Measurements from ENCODE around the gene RBBP6.
A peak's percentile ranks its signal among the peaks of the same experiment; 100 is the strongest.
"Not testable (repeated sequence)": the region's sequence is repeated elsewhere in the genome, so short reads cannot be mapped to it uniquely, and the experiment has no call there.

Gene RBBP6, protein sequence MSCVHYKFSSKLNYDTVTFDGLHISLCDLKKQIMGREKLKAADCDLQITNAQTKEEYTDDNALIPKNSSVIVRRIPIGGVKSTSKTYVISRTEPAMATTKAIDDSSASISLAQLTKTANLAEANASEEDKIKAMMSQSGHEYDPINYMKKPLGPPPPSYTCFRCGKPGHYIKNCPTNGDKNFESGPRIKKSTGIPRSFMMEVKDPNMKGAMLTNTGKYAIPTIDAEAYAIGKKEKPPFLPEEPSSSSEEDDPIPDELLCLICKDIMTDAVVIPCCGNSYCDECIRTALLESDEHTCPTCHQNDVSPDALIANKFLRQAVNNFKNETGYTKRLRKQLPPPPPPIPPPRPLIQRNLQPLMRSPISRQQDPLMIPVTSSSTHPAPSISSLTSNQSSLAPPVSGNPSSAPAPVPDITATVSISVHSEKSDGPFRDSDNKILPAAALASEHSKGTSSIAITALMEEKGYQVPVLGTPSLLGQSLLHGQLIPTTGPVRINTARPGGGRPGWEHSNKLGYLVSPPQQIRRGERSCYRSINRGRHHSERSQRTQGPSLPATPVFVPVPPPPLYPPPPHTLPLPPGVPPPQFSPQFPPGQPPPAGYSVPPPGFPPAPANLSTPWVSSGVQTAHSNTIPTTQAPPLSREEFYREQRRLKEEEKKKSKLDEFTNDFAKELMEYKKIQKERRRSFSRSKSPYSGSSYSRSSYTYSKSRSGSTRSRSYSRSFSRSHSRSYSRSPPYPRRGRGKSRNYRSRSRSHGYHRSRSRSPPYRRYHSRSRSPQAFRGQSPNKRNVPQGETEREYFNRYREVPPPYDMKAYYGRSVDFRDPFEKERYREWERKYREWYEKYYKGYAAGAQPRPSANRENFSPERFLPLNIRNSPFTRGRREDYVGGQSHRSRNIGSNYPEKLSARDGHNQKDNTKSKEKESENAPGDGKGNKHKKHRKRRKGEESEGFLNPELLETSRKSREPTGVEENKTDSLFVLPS (N-terminal part only)

DNA sequence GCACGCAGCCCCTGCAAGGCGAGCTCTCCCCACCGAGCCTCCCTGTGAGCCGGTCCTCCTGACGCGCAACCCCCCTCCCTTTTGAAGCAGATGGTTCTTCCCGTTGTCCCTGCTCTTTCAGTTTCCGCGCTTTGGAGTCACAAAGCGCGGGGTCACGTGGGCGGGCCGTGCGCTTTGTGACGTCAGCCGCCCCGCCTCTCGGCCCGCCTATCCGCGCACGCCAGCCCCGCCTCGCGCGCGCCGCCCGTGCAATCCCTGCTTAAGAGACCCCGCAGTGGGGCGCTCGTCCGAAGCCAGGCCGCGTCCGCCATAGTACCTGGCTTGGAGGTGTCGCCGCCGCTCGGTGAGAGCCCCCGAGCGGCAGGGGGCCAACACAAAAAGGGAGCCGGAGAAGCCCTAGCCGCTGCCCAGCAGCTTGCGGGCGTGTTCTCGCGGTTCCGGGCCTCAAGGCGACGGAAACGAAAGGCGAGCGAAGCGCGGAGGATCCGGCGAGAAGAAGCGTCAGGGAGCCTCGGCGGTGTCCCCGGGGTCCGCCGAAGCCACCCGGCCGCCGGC, at the start of gene RBBP6:
TSS of gene RBBP6 (plus strand) at position 272 of the 555 bp plus-strand sequence. CDS start 1,061 bp downstream, outside the sequence.
- peak; percentile 98 for DNase-seq (ENCODE audit: low spot score)

DNA sequence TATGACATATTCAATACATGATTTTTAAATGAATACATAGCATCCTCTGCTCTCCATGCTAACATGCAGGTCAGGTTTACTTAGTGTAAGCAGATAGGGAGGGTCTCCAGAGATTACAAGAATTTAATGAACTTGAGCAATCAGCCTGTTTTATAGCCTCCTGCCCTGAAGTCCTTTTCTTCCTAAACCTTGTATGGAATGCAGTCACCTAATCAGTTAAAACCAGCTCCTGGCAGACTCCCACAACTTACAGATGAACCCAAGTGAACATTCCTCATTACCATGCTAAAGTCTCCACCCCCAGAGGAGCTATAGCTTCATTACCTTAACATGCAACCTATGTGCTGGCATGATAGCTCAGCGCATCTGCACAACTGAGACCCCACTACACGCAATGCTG, 48.5 kb upstream of the RBBP6 start:
- DNase-seq (ENCODE audit: low spot score): no peak

DNA sequence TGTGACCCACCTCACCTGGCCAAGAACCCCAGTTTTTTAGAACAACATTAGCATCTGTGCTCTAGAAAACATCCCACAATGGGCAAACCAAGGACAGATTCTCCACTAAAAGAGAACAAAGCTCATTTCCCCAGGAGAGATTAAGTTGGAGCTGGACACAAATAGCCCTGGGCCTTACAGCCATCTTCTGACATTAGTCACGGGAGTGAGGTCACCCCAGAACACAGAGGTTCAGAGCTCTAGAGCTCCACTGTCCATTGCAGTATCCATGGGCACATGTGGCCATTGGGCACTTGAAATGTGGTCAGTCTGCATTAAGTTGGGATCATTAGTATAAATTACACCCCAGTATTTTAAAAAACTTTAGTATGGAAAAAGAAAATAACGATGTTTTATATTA, 47.6 kb upstream of the RBBP6 start:
- DNase-seq (ENCODE audit: low spot score): no peak

DNA sequence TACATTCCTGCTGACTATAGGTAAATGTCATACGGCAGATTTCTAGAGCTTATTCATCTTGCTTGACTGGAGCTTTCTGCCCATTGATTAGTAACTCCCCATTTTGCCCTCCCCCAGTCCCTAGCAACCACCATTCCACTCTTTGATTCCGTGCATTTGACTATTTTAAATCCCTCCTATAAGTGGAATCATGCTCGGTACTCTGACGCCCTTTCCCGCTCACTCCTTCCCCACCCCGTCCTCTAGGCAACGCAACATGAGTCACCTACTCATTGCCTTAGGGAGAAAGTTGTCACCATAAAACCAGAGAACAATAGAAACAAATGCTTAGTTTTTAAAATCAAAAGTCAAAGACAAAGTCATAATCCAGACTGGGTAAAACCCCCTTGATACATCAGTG, 45.5 kb upstream of the RBBP6 start:
- no peak for DNase-seq (ENCODE audit: low spot score)

DNA sequence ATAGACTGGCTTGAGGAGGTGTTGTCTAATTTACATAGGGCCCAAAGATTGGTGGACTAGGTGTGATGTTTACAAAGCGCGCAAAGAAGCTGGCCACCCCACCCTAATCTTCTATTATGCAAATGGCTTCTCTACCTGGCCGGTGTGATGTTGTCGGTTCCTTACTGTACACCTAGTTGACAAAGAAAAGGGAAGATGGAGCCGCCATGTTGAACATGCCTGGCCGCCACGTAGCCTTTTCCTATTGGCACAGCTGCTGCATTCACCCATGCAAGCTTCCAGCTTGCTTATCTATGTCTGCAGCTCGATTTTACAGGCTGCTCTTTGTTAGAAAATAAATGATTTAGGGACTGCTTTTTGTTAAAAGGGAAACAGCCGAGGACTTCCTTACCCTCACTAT, 44.2 kb upstream of the RBBP6 start:
- not testable (repeated sequence) for DNase-seq (ENCODE audit: low spot score)

DNA sequence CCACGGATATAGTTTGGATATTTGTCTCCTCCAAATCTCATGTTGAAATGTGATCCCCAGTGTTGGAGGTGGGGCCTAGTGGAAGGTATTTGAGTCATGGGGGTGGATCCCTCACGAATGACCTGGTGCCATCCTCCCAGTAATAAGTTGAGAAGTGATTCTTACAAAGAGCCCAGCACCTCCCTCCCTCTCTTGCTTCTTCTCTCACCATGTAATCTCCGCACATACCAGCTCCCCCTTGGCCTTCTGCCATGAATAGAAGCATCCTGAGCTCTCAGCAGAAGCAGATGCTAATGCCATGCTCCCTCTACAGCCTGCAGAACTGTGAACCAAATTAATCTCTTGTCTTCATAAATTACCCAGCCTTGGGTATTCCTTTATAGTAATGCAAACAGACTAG, 41.9 kb upstream of the RBBP6 start:
- DNase-seq (ENCODE audit: low spot score): no peak

DNA sequence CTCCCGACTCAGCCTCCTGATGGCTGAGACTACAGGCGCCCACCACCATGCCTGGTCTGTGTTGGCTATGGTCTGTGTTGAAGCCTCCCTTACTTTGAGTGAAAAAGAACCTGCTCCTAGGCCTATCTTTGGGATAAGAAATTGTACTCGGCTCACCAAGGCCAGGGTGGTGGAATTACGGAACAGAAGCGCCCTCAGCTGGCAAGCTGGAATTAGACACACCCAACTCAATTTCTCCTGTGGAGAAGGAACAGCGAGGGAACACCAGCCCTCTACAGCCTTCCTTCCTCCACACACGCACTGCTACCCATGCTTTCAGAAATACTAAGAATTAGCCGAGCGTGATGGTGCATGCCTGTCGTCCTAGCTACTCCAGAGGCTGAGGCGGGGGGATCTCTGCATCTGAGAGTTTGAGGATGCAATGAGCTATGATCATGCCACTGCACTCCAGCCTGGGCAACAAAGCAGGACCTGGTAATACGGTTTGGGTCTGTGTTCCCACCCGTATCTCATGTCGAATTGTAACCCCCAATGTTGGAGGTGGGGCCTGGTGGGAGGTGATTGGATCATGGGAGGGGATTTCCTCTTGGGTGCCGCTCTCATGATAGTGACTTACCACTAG, 40.1 kb upstream of the RBBP6 start:
- DNase-seq (ENCODE audit: low spot score): peak; percentile 43

DNA sequence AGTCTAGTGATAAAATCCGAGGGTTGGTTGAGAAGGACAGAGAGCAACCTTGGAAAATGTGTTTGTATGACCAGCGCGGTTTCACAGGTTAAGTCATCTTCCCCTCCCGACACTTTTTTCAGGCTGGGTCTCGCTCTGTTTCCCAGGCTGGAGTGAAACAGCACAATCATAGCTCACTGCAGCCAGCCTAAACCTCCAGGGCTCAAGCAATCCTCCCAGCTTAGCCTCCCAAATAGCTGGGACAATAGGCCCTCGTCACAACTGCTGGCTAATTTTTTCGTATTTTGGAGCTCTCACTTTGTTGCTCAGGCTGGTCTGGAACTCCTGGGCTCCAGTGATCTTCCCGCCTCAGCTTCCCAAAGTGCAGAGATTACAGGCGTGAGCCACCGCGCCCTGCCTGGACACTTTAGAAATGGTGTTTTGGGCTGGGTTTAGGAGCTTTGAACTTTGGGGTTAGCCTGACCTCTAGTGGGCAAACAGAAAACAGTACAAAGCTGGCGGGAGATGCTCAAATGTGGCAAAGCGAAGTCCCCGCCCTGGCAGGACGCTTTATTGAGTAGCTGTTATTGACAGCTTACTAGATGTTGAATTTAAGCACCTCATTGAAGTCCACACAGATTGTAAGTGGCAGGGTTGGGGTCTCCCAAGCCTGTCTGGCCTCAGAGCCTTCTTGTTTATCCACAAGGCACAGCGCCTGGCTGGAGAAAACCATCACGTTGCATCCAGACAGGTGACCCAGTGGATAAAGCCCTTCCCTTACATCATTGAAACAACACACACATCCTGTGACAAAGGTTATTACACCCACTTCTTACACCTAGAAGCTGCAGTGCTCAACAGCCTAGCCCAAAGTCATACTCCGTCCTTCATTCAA, 34.7 kb upstream of the RBBP6 start:
- peak; percentile 65 for DNase-seq (ENCODE audit: low spot score)

DNA sequence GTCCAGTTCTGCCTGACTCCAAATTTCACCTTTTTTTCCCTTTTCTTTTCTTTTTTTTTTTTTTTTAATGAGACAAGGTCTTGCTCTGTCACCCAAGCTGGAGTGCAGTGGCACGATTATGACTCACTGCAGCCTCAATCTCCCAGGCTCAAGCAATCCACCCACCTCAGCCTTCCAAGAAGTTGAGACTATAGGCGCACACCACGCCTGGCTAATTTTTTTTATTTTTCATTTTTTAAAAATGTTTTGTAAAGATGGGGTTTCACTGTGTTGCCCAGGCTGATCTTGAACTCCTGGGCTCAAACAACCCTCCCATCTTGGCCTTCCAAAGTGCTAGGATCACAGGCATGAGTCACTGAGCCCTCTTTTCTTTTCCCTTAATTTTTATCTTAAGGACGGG, 33.4 kb upstream of the RBBP6 start:
- no peak for DNase-seq (ENCODE audit: low spot score)

DNA sequence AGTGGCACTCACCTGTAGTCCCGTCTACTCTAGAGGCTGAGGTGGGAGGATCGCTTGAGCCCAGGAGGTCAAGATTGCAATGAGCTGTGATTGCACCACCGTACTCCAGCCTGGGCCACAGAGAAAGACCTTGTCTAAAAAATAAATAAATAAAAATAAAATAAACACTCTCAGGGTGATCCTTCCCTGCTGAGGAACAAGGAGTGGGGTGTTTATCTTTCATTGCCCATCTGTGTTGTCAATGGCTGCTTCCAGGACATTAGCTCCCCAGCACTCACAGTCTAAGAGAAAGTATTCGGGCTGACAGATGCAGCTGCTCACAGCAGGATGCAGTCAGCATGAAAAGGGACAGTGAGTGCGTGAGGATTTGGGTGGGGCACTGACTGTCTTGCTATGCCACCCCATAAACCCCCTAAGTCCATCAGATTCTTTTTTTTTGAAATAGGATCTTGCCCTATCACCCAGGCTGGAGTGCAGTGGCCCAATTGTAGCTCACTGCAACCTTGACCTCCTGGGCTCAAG, 31.3 kb upstream of the RBBP6 start:
- no peak for DNase-seq (ENCODE audit: low spot score)

DNA sequence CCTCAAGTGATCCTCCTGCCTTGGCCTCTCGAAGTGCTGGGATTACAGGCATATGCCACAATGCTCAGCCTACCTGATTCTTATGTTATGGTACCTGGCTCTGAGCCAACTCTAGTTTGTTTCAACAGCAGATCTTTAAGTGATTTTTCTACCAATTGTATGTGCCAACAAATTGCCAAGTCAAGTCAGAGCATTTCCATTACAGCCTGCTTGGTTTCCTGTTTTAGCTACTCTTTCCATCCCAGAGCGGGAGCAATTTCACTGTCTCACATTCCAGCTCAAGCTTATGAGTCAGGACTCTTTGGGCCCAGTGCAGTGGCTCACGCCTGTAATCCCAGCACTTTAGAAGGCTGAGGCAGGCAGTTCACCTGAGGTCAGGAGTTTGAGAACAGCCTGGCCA, 30.8 kb upstream of the RBBP6 start:
- DNase-seq (ENCODE audit: low spot score): peak; percentile 57

DNA sequence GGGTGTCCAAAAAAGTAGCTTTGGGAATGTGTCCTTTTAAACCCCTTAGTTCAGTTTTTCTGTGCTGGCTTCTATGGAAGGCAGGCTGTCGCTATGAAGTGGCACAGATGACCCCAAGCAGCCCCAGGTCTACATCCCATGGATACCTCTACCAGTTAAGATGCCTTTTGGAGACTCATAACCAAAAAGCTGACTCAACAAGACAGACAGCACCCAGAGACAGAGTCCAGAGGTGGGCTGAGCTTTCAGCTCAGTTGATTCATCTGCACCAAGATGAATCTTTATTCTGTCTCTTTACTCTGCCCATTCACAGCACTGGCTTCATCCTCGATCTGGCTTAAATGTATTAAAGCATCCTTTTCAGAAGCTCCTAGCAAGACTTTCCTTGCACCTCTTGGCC, 29.8 kb upstream of the RBBP6 start:
- DNase-seq (ENCODE audit: low spot score): no peak

DNA sequence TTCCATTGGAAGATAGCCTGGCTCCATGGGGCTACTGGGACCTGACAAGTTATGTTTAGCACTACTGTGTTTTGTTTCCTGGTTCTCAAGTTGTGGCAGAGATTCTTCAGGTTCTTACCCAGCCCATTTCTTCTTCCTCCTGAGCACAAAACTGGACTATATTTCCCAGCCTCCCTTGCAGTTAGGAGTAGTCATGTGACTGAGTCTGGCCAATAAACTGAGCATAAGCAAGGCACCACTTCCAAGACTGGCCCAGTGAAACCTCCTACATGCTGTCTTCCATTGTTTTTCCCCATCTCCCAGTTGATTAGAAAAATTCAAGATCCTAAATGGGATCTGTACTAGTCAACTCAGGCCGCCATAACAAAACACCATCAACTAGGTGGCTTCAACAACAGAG, 28.2 kb upstream of the RBBP6 start:
- no peak for DNase-seq (ENCODE audit: low spot score)

DNA sequence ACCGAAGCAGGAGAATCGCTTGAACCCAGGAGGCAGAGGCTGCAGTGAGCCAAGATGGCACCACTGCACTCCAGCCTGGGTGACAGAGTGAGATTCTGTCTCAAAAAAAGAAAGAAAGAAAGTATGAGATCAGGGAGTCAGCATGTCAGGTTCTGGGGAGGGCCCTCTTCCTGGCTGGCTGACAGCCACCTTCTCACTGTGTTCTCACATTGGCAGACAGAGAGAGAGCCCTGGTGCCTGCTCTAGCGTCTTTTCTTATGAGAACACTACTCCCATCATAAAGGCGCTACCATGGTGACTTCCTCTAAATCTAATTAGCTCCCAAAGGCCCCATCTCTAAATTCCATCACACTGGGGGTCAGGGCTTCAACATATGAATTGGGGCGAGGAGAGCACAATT, 27.6 kb upstream of the RBBP6 start:
- no peak for DNase-seq (ENCODE audit: low spot score)

DNA sequence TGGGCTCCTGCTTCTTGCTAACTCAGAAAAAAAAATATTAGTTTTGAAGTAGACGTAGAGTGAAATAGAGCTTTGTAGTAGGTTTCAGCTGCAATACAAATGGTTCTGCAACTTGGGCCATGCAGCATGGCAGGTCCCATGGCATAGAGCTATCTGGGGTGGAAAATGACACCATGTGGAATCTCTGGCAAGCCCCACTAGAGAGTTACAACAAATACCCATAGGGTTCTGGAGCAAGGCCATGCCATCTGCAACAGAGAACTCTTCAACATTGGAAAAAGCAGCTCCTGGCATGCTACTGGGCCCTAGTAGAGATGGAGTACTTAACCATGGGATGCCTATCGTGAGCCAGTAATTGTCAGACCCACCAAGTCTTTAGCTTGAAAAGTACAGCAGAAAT, 25.3 kb upstream of the RBBP6 start:
- no peak for DNase-seq (ENCODE audit: low spot score)

DNA sequence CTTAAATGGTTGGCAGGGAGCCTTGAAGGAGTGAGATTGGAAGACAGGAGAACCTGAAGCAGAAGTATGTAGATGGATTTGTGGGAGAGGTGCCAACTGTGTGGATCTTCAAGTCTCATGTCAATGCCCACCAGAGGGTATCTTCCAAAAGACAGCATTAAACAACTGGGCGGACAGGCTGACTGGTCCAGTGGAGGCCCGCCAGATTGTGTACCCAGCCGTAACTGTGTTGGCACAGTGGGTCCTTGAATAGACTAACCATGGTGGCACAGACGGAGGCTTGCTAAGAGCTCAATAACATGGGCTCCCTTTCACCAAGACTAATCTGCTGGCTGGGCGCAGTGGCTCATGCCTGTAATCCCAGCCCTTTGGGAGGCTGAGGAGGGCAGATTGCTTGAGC, 24.2 kb upstream of the RBBP6 start:
- no peak for DNase-seq (ENCODE audit: low spot score)

DNA sequence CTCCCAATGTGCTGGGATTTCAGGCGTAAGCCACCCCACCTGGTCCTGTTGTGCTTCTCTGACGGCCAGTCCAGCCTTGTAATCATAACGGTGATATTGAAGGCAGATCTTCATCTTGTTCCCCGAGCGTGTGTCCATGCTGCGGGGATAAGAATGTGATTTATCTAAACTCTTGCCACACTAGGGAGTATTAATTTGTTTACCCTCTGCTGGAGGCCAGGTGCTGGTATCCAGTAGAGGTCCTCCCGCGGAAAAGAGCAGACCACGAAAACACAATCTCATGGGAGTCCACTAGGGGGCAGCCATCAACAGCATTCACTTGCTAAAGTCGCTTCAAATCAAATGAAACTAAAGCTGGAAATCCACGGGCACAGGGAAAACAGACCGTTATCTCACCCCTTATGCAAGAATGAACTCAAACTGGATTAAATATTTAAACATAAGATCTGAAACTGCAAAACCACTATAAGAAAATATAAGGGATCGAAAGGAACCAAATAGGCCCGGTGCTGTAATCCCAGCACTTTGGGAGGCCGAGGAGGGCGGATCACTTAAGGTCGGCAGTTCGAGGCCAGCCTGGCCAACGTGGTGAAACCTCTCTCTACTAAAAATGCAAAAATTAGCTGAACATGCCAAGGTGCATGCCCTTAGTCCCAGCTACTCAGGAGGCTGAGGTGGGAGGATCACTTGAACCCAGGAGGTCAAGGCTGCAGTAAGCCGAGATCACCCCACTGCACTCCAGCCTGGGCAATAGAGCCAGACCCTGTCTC, 22.3 kb upstream of the RBBP6 start:
- DNase-seq (ENCODE audit: low spot score): peak; percentile 80

DNA sequence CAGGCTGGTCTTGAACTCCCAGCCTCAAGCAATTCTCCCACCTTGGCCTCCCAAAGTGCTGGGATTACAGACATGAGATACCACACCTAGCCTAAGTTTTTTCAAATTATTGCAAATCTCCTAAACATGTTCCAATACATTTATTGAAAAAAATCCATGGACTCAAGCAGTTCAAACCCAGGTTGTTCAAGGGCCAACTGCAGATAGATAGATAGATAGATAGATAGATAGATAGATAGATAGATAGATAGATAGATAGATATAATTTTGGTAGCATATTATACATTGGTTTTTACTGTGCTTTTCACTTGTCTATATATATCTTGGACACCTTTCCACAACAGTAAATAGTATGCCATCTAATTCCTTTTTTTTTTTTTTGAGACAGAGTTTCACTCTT, 20.9 kb upstream of the RBBP6 start:
- no peak for DNase-seq (ENCODE audit: low spot score)

DNA sequence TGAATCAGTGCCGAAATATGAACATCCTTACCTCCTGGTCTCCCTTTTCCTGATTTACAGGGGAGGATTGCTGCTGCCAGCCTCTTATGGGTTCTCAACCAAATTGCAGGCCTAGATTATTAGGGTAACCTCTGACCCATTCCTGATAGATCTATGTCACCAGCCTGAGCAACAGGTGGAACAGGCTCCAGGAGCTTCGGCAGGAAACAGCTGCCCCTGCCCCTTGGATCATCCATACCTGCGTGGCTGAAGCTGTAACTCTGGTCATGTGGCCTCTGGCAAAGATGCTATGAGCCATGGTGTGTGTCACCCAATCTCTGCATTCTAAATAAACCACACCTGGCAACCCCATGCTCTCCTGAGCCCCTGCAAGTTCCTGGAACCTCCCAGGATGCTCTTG, 18.4 kb upstream of the RBBP6 start:
- peak; percentile 46 for DNase-seq (ENCODE audit: low spot score)

DNA sequence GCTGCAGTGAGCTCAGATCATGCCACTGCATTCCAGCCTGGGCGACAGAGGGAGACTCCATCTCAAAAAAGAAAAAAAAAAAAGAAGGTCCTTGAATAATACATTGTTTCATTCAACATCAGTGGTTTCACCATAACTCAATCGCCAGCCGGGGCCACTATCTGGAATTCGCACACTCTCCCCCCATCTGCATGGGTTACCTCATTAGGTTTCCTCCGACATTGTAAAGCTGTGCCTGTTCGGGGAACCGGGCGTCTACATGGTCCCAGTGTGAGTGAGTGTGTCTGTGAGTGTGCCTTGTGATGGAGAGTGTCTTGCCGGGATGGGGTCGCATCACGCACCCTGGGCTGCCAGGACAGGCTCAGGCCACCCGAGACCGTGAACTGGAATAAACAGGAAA, 16.6 kb upstream of the RBBP6 start:
- DNase-seq (ENCODE audit: low spot score): no peak

Measured in kidney tubule cell (primary cell).